Muscle layer of duodenum (tissue), 2 donors: ENCODE measurements around the gene ZNF792.
A peak's percentile ranks its signal among the peaks of the same experiment; 100 is the strongest.

Experiments used
- H3K27ac ChIP-seq: one replicate; pipeline ENCODE4 v1.7.0; 2013; ENCODE audit warnings: mild to moderate bottlenecking, low read length
- H3K27me3 ChIP-seq: one replicate; pipeline ENCODE4 v1.7.0; 2013; ENCODE audit warnings: low read depth, mild to moderate bottlenecking, control low read depth, low read length
- H3K36me3 ChIP-seq, 2 donors: one replicate each; pipeline ENCODE4 v1.7.0; 2013; ENCODE audit warnings: low read length in 2 of 2, control low read depth in 1 of 2, mild to moderate bottlenecking in 1 of 2; ENCODE audit not compliant: insufficient read depth in 2 of 2, control insufficient read depth in 1 of 2
- H3K4me1 ChIP-seq, 2 donors: one replicate each; pipeline ENCODE4 v1.7.0; 2013; ENCODE audit warnings: low read length in 2 of 2, mild to moderate bottlenecking in 2 of 2, control low read depth in 1 of 2, moderate library complexity in 1 of 2; ENCODE audit not compliant: insufficient read depth in 2 of 2, control insufficient read depth in 1 of 2
- H3K4me3 ChIP-seq, 2 donors: one replicate each; pipeline ENCODE4 v1.7.0; 2013; ENCODE audit warnings: low read length in 2 of 2, low read depth in 1 of 2, mild to moderate bottlenecking in 1 of 2
- H3K9me3 ChIP-seq, 2 donors: one replicate each; pipeline ENCODE4 v1.7.0; 2013; ENCODE audit warnings: low read length in 2 of 2, control low read depth in 1 of 2, mild to moderate bottlenecking in 1 of 2; ENCODE audit not compliant: control insufficient read depth in 1 of 2
- donor health status: healthy.

The ZNF792 gene

GRCh38 chr19:34962687-34963572 lies 1.1 kb downstream of the ZNF792 start:
- H3K4me3 ChIP-seq, result peak overlapping the region; percentile 68 to 100
- no peaks in the 10 kb centered on the region for H3K27me3 ChIP-seq
- H3K4me1 ChIP-seq, result peaks cover 7 to 15% of the 10 kb centered on the region in 2 donors
- H3K36me3 ChIP-seq, result peaks cover 24 to 36% of the 10 kb centered on the region in 2 donors
- H3K27ac ChIP-seq, result no peak overlapping the region
- peaks cover 30 to 36% of the 10 kb centered on the region in 2 donors for H3K9me3 ChIP-seq

GRCh38 chr19:34961775-34962686 lies 2.0 kb downstream of the ZNF792 start:
- Histone ChIP-seq H3K4me3 (peak overlapping the region; percentile 68 to 100), H3K36me3 (peaks cover 32 to 45% of the 10 kb centered on the region in 2 donors), H3K9me3 (peaks cover 39 to 45% of the 10 kb centered on the region in 2 donors), H3K27me3 (no peaks in the 10 kb centered on the region), H3K27ac (no peak overlapping the region), H3K4me1 (peaks cover 7 to 15% of the 10 kb centered on the region in 2 donors)

- H3K27ac ChIP-seq, result no peak overlapping the region
- H3K27me3 ChIP-seq, result no peaks in the 10 kb centered on the region
- H3K4me1 ChIP-seq, result peaks cover 7 to 15% of the 10 kb centered on the region in 2 donors
- peaks cover 45 to 54% of the 10 kb centered on the region in 2 donors for H3K9me3 ChIP-seq
- H3K4me3 ChIP-seq, result peak overlapping the region in 1 of 2 donors; percentile 100
- H3K36me3 ChIP-seq, result peaks cover 32 to 54% of the 10 kb centered on the region in 2 donors
Measured at GRCh38 chr19:34960940-34961679, 2.9 kb downstream of the ZNF792 start.

- Histone ChIP-seq H3K4me1 (peaks cover 7 to 15% of the 10 kb centered on the region in 2 donors), H3K4me3 (peak overlapping the region in 1 of 2 donors; percentile 100), H3K27me3 (no peaks in the 10 kb centered on the region), H3K9me3 (peaks cover 49 to 59% of the 10 kb centered on the region in 2 donors), H3K27ac (no peak overlapping the region), H3K36me3 (peaks cover 32 to 62% of the 10 kb centered on the region in 2 donors)
Measured at GRCh38 chr19:34960103-34960805, 3.8 kb downstream of the ZNF792 start.

GRCh38 chr19:34959021-34959420 lies 5.0 kb downstream of the ZNF792 start:
- peak overlapping the region; percentile 34 to 100 for H3K4me3 ChIP-seq
- H3K4me1 ChIP-seq, result peaks cover 7 to 15% of the 10 kb centered on the region in 2 donors
- no peak overlapping the region for H3K27ac ChIP-seq
- peaks cover 49 to 68% of the 10 kb centered on the region in 2 donors for H3K9me3 ChIP-seq
- H3K36me3 ChIP-seq, result peaks cover 32 to 68% of the 10 kb centered on the region in 2 donors
- no peaks in the 10 kb centered on the region for H3K27me3 ChIP-seq

- H3K36me3 ChIP-seq, result peaks cover 32 to 71% of the 10 kb centered on the region in 2 donors
- no peaks in the 10 kb centered on the region for H3K27me3 ChIP-seq
- H3K9me3 ChIP-seq, result peaks cover 52 to 72% of the 10 kb centered on the region in 2 donors
Measured at GRCh38 chr19:34957830-34958751, 5.9 kb downstream of the ZNF792 start.

GRCh38 chr19:34953092-34953491 lies 10.9 kb downstream of the ZNF792 start:
- no peaks in the 10 kb centered on the region for H3K4me1 ChIP-seq
- peaks cover 27 to 63% of the 10 kb centered on the region in 2 donors for H3K9me3 ChIP-seq
- no peaks in the 10 kb centered on the region for H3K27me3 ChIP-seq
- H3K36me3 ChIP-seq, result peaks cover 10 to 59% of the 10 kb centered on the region in 2 donors
- H3K27ac ChIP-seq, result no peak overlapping the region
- peak overlapping the region in 1 of 2 donors; percentile 9 for H3K4me3 ChIP-seq

More at GRCh38 chr19:34957830-34958751, 5.9 kb downstream of the ZNF792 start:
- Histone ChIP-seq H3K4me3 (peak overlapping the region; percentile 34 to 100), H3K27ac (no peak overlapping the region), H3K4me1 (peaks cover 7 to 13% of the 10 kb centered on the region in 2 donors)

- Histone ChIP-seq H3K9me3 (peaks cover 12 to 27% of the 10 kb centered on the region in 2 donors), H3K27me3 (no peaks in the 10 kb centered on the region), H3K27ac (no peak overlapping the region)
Measured at GRCh38 chr19:34943861-34944573, 20.0 kb downstream of the ZNF792 start.

GRCh38 chr19:34938886-34939285 lies 25.1 kb downstream of the ZNF792 start:
- no peaks in the 10 kb centered on the region for H3K4me1 ChIP-seq
- H3K9me3 ChIP-seq, result peaks cover 8% of the 10 kb centered on the region in 2 donors
- no peak overlapping the region for H3K4me3 ChIP-seq
- H3K36me3 ChIP-seq, result peaks cover 8 to 47% of the 10 kb centered on the region in 2 donors
- H3K27me3 ChIP-seq, result no peaks in the 10 kb centered on the region
- no peak overlapping the region for H3K27ac ChIP-seq

More at GRCh38 chr19:34943861-34944573, 20.0 kb downstream of the ZNF792 start:
- Histone ChIP-seq H3K4me1 (no peaks in the 10 kb centered on the region), H3K4me3 (peak overlapping the region; percentile 0 to 44), H3K36me3 (peaks cover 10 to 30% of the 10 kb centered on the region in 2 donors)
